Liver (tissue), 9 donors: ENCODE data around the gene PHF2. TPM values are rescaled to one million over a fixed set of nuclear protein-coding genes. Genes with fewer than 3 reads are reported as not detected.

Source experiments
- DNase-seq: peaks from one replicate; pipeline ENCODE4 v3.0.0-alpha.2; 2017; ENCODE audit warnings: low spot score
- H3K27ac ChIP-seq, 2 donors: one replicate each; pipeline ENCODE4 v1.7.0; 2013; ENCODE audit warnings: inconsistent platforms in 2 of 2, low read length in 2 of 2, control low read depth in 1 of 2, low read depth in 1 of 2, mild to moderate bottlenecking in 1 of 2
- H3K27me3 ChIP-seq, 4 donors: one replicate each; pipeline versions ENCODE4 v1.6.1 to v1.7.0; 2013; ENCODE audit warnings: low read length in 3 of 4, inconsistent platforms in 1 of 4, mild to moderate bottlenecking in 1 of 4, moderate library complexity in 1 of 4; ENCODE audit not compliant: control insufficient read depth in 4 of 4, insufficient read depth in 4 of 4
- H3K36me3 ChIP-seq, 4 donors: one replicate each; pipeline versions ENCODE4 v1.6.1 to v1.7.0; 2013; ENCODE audit warnings: low read length in 3 of 4, mild to moderate bottlenecking in 3 of 4, low read depth in 1 of 4, moderate library complexity in 1 of 4; ENCODE audit not compliant: control insufficient read depth in 4 of 4, insufficient read depth in 3 of 4
- H3K4me1 ChIP-seq, 4 donors: one replicate each; pipeline versions ENCODE4 v1.6.1 to v1.7.0; 2013; ENCODE audit warnings: low read length in 3 of 4, mild to moderate bottlenecking in 3 of 4, moderate library complexity in 1 of 4; ENCODE audit not compliant: control insufficient read depth in 4 of 4, insufficient read depth in 4 of 4
- H3K4me3 ChIP-seq, 3 donors: one replicate each; pipeline versions ENCODE4 v1.6.1 to v1.7.0; 2013; ENCODE audit warnings: low read length in 3 of 3, control low read depth in 1 of 3, low read depth in 1 of 3, mild to moderate bottlenecking in 1 of 3
- H3K9ac ChIP-seq, 2 donors: one replicate each; pipeline ENCODE4 v1.7.0; 2013; ENCODE audit warnings: low read length in 2 of 2, mild to moderate bottlenecking in 2 of 2, moderate library complexity in 2 of 2, control low read depth in 1 of 2, low read depth in 1 of 2
- H3K9me3 ChIP-seq, 4 donors: one replicate each; pipeline versions ENCODE4 v1.6.1 to v1.7.0; 2013; ENCODE audit warnings: low read length in 3 of 4; ENCODE audit not compliant: control insufficient read depth in 4 of 4
- FOXA2 ChIP-seq: IDR thresholded peaks from 2 replicates; pipeline ENCODE4 v1.6.1; 2016; ENCODE audit warnings: antibody characterized with exemption
- GABPA ChIP-seq, 2 donors: IDR thresholded peaks in 1 of 2; conservative IDR thresholded peaks in 1 of 2; 2 replicates each; pipeline ENCODE4 v1.6.1; 2016; ENCODE audit warnings: antibody characterized with exemption in 2 of 2, mild to moderate bottlenecking in 1 of 2, moderate library complexity in 1 of 2
- HNF4G ChIP-seq: IDR thresholded peaks from 2 replicates; pipeline ENCODE4 v1.6.1; 2016; ENCODE audit warnings: antibody characterized with exemption
- JUND ChIP-seq, 2 donors: IDR thresholded peaks; 2 replicates each; pipeline ENCODE4 v1.6.1; 2016; ENCODE audit warnings: antibody characterized with exemption in 2 of 2
- NR2F2 ChIP-seq: IDR thresholded peaks from 2 replicates; pipeline ENCODE4 v1.6.1; 2016; ENCODE audit warnings: antibody characterized with exemption
- RAD21 ChIP-seq, 2 donors: IDR thresholded peaks; 2 replicates each; pipeline ENCODE4 v1.6.1; 2016; ENCODE audit warnings: antibody characterized with exemption in 2 of 2, mild to moderate bottlenecking in 2 of 2
- RXRA ChIP-seq, 2 donors: IDR thresholded peaks; 2 replicates each; pipeline ENCODE4 v1.6.1; 2017 to 2018; ENCODE audit warnings: antibody characterized with exemption in 2 of 2, mild to moderate bottlenecking in 1 of 2
- TAF1 ChIP-seq: conservative IDR thresholded peaks from 2 replicates; pipeline ENCODE4 v1.6.1; 2016; ENCODE audit warnings: antibody characterized with exemption, mild to moderate bottlenecking
- YY1 ChIP-seq: IDR thresholded peaks from 2 replicates; pipeline ENCODE4 v1.6.1; 2016; ENCODE audit warnings: antibody characterized with exemption, mild to moderate bottlenecking
- WGBS: extraction: QIAGEN DNeasy Blood & Tissue Kit; methylation state at CpG from one replicate; pipeline ENCODE4 v1.1.7; 2013; 5-methylcytosine and 5-hydroxymethylcytosine counted together
- polyA plus RNA-seq, 2 donors: library from polyadenylated mRNA; stranded (reverse) in 1 of 2; unstranded in 1 of 2; fragments of 200-250 nt in 1 of 2; fragments of >200 nt in 1 of 2; fragmentation: Nextera tagmentation in 1 of 2; extraction: Ambion mirVana in 1 of 2; gene quantifications; one replicate each; pipeline versions ENCODE4 v1.2.1 to v1.2.3, GENCODE V29; 2013 to 2015
- total RNA-seq, 2 donors: library from RNA; depleted of rRNA; stranded (reverse); fragments of >200 nt; gene quantifications; one replicate each; pipeline ENCODE4 v1.2.3, GENCODE V29; 2014
- TF ChIP-seq, protein P1 (sequence below): IDR thresholded peaks from 2 replicates; pipeline ENCODE4 v1.6.1; 2016; ENCODE audit warnings: antibody characterized with exemption
- TF ChIP-seq, protein P2 (sequence below): fragments of 150-350 bp; IDR thresholded peaks from 2 replicates; pipeline ENCODE4 v1.5.1; 2017; ENCODE audit warnings: improper control_type of control experiment, low read depth, low read length; ENCODE audit not compliant: missing input control
- TF ChIP-seq, protein P3 (sequence below): IDR thresholded peaks from 2 replicates; pipeline ENCODE4 v1.6.1; 2016; ENCODE audit warnings: antibody characterized with exemption
- TF ChIP-seq, protein P4 (sequence below): IDR thresholded peaks from 2 replicates; pipeline ENCODE4 v1.6.1; 2016; ENCODE audit warnings: antibody characterized with exemption
- donor health status: healthy.
- donor health status: healthy.
- donor health status: healthy.
- donor health status: healthy.
- donor health status: healthy.

PHF2 gene
- total and polyA plus RNA-seq, 4 donors: 2.3 to 8.6 (median 6.7) TPM

DNA sequence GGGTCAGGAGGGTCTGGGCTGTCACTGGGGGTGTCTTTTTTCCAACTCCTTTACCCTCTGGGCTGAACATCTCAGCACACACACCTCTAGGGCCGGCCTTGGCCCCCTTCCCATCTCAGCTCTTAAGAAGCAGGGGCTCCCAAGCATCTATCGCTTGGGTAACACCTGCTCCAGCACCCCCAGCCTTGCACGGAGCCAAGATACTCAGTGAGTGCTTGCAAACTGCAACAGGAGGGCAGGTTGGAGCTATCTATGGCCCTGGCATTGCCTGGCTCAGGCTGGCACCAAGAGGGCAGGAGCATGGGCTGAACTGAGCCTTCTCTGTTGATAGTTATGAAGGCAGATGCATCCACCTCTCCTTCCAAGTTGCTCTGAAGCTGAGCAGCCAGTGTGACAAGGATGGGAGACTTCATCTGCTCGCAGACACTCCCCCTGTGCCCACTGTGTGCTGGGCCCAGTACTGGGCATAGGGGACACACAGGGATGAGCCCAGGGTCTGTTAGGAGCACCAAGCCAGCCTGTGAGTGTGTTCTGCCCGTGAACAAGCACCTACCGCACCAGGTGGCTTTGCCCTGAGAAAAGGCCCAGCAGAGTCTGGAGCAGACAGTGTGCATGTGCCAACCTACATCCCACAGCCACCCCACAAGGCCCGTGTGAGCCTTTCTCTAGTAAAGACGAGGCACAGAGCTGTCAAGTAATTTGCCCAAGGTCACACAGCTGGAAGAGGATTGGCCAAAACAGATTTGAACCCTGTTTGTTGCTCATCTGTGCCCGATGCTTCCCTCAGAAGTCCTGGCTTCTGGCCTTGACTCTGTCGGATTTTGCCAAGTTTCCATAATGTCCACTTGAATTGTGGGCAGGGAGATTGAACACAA is 58.2 kb downstream of the PHF2 start:
- H3K27me3 ChIP-seq: no peaks in the 10 kb centered on the region
- no peak overlapping the region for H3K4me3 ChIP-seq
- peaks cover 0 to 5% (median 0%) of the 10 kb centered on the region in 4 donors for H3K9me3 ChIP-seq
- no peak for TF ChIP-seq TAF1
- TF ChIP-seq, protein P1, sequence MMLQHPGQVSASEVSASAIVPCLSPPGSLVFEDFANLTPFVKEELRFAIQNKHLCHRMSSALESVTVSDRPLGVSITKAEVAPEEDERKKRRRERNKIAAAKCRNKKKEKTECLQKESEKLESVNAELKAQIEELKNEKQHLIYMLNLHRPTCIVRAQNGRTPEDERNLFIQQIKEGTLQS: no peak
- no peak for TF ChIP-seq HNF4G
- TF ChIP-seq RXRA (IDR thresholded peaks at IDR 0.05): no peak
- no peak for TF ChIP-seq RAD21 (IDR thresholded peaks at IDR 0.05)
- TF ChIP-seq, protein P2, sequence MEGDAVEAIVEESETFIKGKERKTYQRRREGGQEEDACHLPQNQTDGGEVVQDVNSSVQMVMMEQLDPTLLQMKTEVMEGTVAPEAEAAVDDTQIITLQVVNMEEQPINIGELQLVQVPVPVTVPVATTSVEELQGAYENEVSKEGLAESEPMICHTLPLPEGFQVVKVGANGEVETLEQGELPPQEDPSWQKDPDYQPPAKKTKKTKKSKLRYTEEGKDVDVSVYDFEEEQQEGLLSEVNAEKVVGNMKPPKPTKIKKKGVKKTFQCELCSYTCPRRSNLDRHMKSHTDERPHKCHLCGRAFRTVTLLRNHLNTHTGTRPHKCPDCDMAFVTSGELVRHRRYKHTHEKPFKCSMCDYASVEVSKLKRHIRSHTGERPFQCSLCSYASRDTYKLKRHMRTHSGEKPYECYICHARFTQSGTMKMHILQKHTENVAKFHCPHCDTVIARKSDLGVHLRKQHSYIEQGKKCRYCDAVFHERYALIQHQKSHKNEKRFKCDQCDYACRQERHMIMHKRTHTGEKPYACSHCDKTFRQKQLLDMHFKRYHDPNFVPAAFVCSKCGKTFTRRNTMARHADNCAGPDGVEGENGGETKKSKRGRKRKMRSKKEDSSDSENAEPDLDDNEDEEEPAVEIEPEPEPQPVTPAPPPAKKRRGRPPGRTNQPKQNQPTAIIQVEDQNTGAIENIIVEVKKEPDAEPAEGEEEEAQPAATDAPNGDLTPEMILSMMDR: no peak
- H3K9ac ChIP-seq: no peak overlapping the region
- peaks cover 5 to 61% (median 29%) of the 10 kb centered on the region in 4 donors for H3K36me3 ChIP-seq
- H3K4me1 ChIP-seq: no peaks in the 10 kb centered on the region
- no peak overlapping the region for H3K27ac ChIP-seq
- DNase-seq: no peak
- whole genome bisulfite sequencing: 96% methylated on average over 10 of the region's 10 CpGs

DNA sequence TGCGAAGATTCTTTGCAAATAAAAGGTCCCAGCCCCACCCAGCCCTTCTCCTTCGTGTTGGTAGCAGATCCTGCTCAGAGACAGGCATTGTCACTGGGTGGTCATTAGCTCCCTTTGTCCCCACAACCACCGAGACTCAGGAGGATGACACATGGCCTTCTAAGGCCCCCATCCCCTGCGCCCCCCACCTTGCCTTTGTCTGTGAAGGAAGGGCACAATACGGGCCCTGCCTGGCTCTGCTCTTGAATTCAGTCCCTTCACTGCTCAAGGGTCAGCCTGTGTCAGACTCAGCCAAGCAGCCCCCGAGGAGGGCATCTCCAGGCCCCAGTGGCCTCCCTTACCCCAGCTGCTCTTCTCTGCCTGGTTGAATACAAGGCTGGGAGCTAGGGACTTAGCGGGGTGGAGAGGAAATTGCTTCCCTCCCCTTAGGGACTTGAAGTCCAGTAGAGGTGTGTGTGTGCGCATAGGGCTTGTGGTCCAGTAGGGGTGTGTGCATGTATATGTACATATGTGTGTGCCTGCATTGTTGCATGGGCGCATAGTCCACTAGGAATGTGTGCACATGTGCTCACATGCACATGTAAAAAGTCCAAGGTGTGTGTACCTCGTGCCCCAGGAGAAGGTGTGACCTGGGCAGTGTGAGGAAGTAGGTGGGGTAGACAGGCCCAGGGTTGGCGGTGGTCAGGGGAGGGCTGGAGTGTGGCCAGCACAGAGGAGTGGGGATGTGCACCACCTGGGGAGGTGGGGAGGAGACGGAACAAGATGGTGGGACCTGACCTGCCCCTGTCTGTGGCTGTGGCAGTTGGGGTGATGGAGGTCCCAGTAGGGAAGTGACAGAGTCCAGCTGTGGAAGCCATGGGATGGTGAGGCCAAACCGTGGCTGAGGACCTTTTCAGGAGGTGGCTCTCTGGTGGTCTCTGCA is 59.1 kb downstream of the PHF2 start:
- Histone ChIP-seq H3K9ac (no peak overlapping the region), H3K36me3 (peaks cover 5 to 58% (median 30%) of the 10 kb centered on the region in 4 donors), H3K4me1 (no peaks in the 10 kb centered on the region), H3K27ac (no peak overlapping the region), H3K27me3 (no peaks in the 10 kb centered on the region), H3K4me3 (no peak overlapping the region), H3K9me3 (peaks cover 0 to 5% (median 0%) of the 10 kb centered on the region in 4 donors)
- DNase-seq: no peak
- 96% methylated on average over 13 of the region's 13 CpGs for WGBS
- no peak for TF ChIP-seq NR2F2
- TF ChIP-seq, protein P3, sequence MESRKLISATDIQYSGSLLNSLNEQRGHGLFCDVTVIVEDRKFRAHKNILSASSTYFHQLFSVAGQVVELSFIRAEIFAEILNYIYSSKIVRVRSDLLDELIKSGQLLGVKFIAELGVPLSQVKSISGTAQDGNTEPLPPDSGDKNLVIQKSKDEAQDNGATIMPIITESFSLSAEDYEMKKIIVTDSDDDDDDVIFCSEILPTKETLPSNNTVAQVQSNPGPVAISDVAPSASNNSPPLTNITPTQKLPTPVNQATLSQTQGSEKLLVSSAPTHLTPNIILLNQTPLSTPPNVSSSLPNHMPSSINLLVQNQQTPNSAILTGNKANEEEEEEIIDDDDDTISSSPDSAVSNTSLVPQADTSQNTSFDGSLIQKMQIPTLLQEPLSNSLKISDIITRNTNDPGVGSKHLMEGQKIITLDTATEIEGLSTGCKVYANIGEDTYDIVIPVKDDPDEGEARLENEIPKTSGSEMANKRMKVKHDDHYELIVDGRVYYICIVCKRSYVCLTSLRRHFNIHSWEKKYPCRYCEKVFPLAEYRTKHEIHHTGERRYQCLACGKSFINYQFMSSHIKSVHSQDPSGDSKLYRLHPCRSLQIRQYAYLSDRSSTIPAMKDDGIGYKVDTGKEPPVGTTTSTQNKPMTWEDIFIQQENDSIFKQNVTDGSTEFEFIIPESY: no peak
- TF ChIP-seq JUND (IDR thresholded peaks at IDR 0.05): no peak
- TF ChIP-seq, protein P4, sequence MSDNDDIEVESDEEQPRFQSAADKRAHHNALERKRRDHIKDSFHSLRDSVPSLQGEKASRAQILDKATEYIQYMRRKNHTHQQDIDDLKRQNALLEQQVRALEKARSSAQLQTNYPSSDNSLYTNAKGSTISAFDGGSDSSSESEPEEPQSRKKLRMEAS: no peak
- no peak for TF ChIP-seq RAD21 (IDR thresholded peaks at IDR 0.05)
- no peak for TF ChIP-seq YY1
- TF ChIP-seq FOXA2: no peak
- no peak for TF ChIP-seq GABPA (IDR thresholded peaks at IDR 0.05 in 1 of 2, conservative IDR thresholded peaks at IDR 0.05 in 1 of 2)
- TF ChIP-seq RXRA (IDR thresholded peaks at IDR 0.05): no peak
- TF ChIP-seq TAF1: no peak
